Karpas-422 (cell line): ENCODE measurements around the gene BMPR2. TPM values are rescaled to one million over a fixed set of nuclear protein-coding genes. Genes with fewer than 3 reads are reported as not detected.
"Not testable (repeated sequence)": the region's sequence is repeated elsewhere in the genome, so short reads cannot be mapped to it uniquely, and the experiment has no call there.

Source experiments
- DNase-seq: peaks from one replicate; pipeline ENCODE4 v3.0.0-alpha.2; 2015
- H2AFZ ChIP-seq: fragments of 200-600 bp; sonication (generic); 2 replicates; pipeline ENCODE4 v1.6.1; 2014; ENCODE audit warnings: antibody characterized with exemption, low read length, mixed read lengths
- H3K27ac ChIP-seq: fragments of 200-600 bp; sonication (generic); 2 replicates; pipeline ENCODE4 v1.5.1; 2014; ENCODE audit warnings: mild to moderate bottlenecking, low read length, moderate library complexity
- H3K27me3 ChIP-seq: fragments of 200-600 bp; sonication (generic); 2 replicates; pipeline ENCODE4 v1.6.1; 2014; ENCODE audit warnings: low read length, mixed read lengths
- H3K36me3 ChIP-seq: fragments of 200-600 bp; sonication (generic); 2 replicates; pipeline ENCODE4 v1.6.1; 2014; ENCODE audit warnings: low read length, mixed read lengths; ENCODE audit not compliant: insufficient read depth
- H3K4me1 ChIP-seq: fragments of 200-600 bp; sonication (generic); 2 replicates; pipeline ENCODE4 v1.6.1; 2014; ENCODE audit warnings: mild to moderate bottlenecking, low read length, mixed read lengths
- H3K4me2 ChIP-seq: fragments of 200-600 bp; sonication (generic); 2 replicates; pipeline ENCODE4 v1.6.1; 2014; ENCODE audit warnings: low read length, low read depth, mild to moderate bottlenecking; ENCODE audit not compliant: poor library complexity, severe bottlenecking
- H3K4me3 ChIP-seq: fragments of 200-600 bp; sonication (generic); 2 replicates; pipeline ENCODE4 v1.5.1; 2014; ENCODE audit warnings: mild to moderate bottlenecking, antibody characterized with exemption, low read length, mixed read lengths
- H3K79me2 ChIP-seq: fragments of 200-600 bp; sonication (generic); 2 replicates; pipeline ENCODE4 v1.6.1; 2014; ENCODE audit warnings: mild to moderate bottlenecking, low read length, mixed read lengths
- H3K9ac ChIP-seq: fragments of 200-600 bp; sonication (generic); 2 replicates; pipeline ENCODE4 v1.6.0; 2014; ENCODE audit warnings: low read length
- H3K9me2 ChIP-seq: fragments of 200-600 bp; sonication (generic), shearing (Covaris generic); replicated peaks from 2 replicates; pipeline ENCODE4 v1.6.0; 2014; ENCODE audit warnings: mild to moderate bottlenecking, low read length, moderate library complexity; ENCODE audit not compliant: insufficient read depth
- H3K9me3 ChIP-seq: fragments of 300-700, 200-600 bp; sonication (generic); 2 replicates; pipeline ENCODE4 v1.6.1; 2014; ENCODE audit warnings: low read length, mixed read lengths
- H4K20me1 ChIP-seq: fragments of 200-600 bp; sonication (generic); 2 replicates; pipeline ENCODE4 v1.6.1; 2014; ENCODE audit warnings: mild to moderate bottlenecking, antibody characterized with exemption, low read length, low read depth; ENCODE audit not compliant: insufficient read depth
- total RNA-seq: library from RNA; depleted of rRNA; stranded (reverse); fragments of >200 nt; shearing (Covaris generic); gene quantifications from 2 replicates; pipeline ENCODE4 v1.2.3, GENCODE V29; 2014; ENCODE audit warnings: low replicate concordance

The BMPR2 gene
- total RNA-seq, 1 experiment from 2014 or later: 4.0 TPM

GRCh38 chr2:202521470-202521869 lies 145.3 kb downstream of the BMPR2 start:
- Histone ChIP-seq H3K36me3 (no peaks in the 10 kb centered on the region), H3K27me3 (no peaks in the 10 kb centered on the region), H3K79me2 (no peaks in the 10 kb centered on the region), H3K27ac (no peak overlapping the region), H3K4me2 (no peak overlapping the region), H4K20me1 (no peaks in the 10 kb centered on the region), H3K4me3 (no peak overlapping the region), H3K9me3 (no peaks in the 10 kb centered on the region), H3K4me1 (no peaks in the 10 kb centered on the region), H3K9ac (no peak overlapping the region), H3K9me2 (no peaks in the 10 kb centered on the region), H2AFZ (no peak overlapping the region)
- DNase-seq: no peak

GRCh38 chr2:202529389-202529788 lies 153.3 kb downstream of the BMPR2 start:
- Histone ChIP-seq H4K20me1 (no peaks in the 10 kb centered on the region), H3K9me2 (no peaks in the 10 kb centered on the region)

GRCh38 chr2:202530038-202530437 lies 153.9 kb downstream of the BMPR2 start:
- no peaks in the 10 kb centered on the region for H3K79me2 ChIP-seq
- no peak overlapping the region for H3K4me3 ChIP-seq
- H3K9me3 ChIP-seq: no peaks in the 10 kb centered on the region
- no peaks in the 10 kb centered on the region for H4K20me1 ChIP-seq
- H3K4me1 ChIP-seq: no peaks in the 10 kb centered on the region
- H3K9ac ChIP-seq: no peak overlapping the region
- H3K27me3 ChIP-seq: no peaks in the 10 kb centered on the region
- H2AFZ ChIP-seq: no peak overlapping the region
- no peak overlapping the region for H3K27ac ChIP-seq
- no peaks in the 10 kb centered on the region for H3K9me2 ChIP-seq
- H3K36me3 ChIP-seq: no peaks in the 10 kb centered on the region
- DNase-seq: no peak
- H3K4me2 ChIP-seq: no peak overlapping the region

More at GRCh38 chr2:202529389-202529788, 153.3 kb downstream of the BMPR2 start:
- Histone ChIP-seq H3K27me3 (no peaks in the 10 kb centered on the region), H3K9me3 (no peaks in the 10 kb centered on the region), H3K4me1 (no peaks in the 10 kb centered on the region), H3K9ac (no peak overlapping the region), H3K27ac (no peak overlapping the region), H3K36me3 (no peaks in the 10 kb centered on the region), H2AFZ (no peak overlapping the region), H3K79me2 (no peaks in the 10 kb centered on the region), H3K4me2 (no peak overlapping the region), H3K4me3 (no peak overlapping the region)
- DNase-seq: no peak

GRCh38 chr2:202535290-202535689 lies 159.2 kb downstream of the BMPR2 start:
- not testable (repeated sequence) for H3K9ac ChIP-seq, H3K36me3 ChIP-seq, H2AFZ ChIP-seq, H3K9me2 ChIP-seq, H3K27ac ChIP-seq, H3K4me1 ChIP-seq, DNase-seq, H4K20me1 ChIP-seq, H3K4me3 ChIP-seq, H3K79me2 ChIP-seq, H3K27me3 ChIP-seq, H3K4me2 ChIP-seq, H3K9me3 ChIP-seq

DNA sequence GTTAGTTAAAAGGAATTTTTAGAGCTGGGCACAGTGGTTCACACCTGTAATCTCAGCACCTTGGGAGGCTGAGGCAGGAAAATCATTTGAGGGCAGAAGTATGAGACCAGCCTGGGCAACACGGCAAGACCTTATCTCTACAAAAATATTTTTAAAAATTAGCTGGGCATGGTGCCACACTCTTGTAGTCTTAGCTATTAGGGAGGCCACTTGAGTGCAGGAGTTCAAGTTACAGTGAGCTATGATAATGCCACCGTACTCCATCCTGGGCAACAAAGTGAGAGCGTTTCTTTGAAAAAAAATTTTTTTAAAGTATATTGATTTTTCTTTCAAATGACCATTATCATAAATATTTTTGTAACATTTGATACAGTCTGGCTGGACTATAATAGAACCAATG lies 165.0 kb downstream of the BMPR2 start:
- H2AFZ ChIP-seq: no peak overlapping the region
- no peaks in the 10 kb centered on the region for H3K79me2 ChIP-seq
- no peak for DNase-seq
- H3K9ac ChIP-seq: no peak overlapping the region
- no peak overlapping the region for H3K27ac ChIP-seq
- no peaks in the 10 kb centered on the region for H3K9me2 ChIP-seq
- H3K4me2 ChIP-seq: no peak overlapping the region
- no peaks in the 10 kb centered on the region for H4K20me1 ChIP-seq
- H3K4me1 ChIP-seq: peaks cover 4% of the 10 kb centered on the region; the same call in 1 of the 2 replicates
- H3K4me3 ChIP-seq: no peak overlapping the region
- H3K27me3 ChIP-seq: no peaks in the 10 kb centered on the region
- no peaks in the 10 kb centered on the region for H3K36me3 ChIP-seq
- H3K9me3 ChIP-seq: no peaks in the 10 kb centered on the region

DNA sequence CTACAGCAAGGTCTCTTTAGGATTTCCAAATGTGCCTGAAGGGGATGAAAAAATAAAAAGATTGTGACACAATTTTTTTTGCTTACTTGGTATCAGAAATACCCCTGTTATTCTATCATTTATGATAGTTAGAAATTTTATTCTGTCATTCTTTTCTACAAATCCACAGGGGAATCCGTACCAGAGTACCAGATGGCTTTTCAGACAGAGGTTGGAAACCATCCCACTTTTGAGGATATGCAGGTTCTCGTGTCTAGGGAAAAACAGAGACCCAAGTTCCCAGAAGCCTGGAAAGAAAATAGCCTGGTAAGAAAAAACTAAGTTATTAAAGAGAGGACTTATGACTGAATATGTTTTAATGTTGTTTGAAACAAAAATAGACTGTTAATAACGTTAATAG lies 166.0 kb downstream of the BMPR2 start:
- Histone ChIP-seq H3K4me1 (peaks cover 4% of the 10 kb centered on the region; the same call in 1 of the 2 replicates), H3K27ac (no peak overlapping the region), H3K27me3 (no peaks in the 10 kb centered on the region), H3K9me2 (no peaks in the 10 kb centered on the region), H3K4me2 (no peak overlapping the region), H3K4me3 (no peak overlapping the region), H3K9me3 (no peaks in the 10 kb centered on the region), H3K9ac (no peak overlapping the region), H2AFZ (no peak overlapping the region), H4K20me1 (no peaks in the 10 kb centered on the region), H3K79me2 (no peaks in the 10 kb centered on the region), H3K36me3 (no peaks in the 10 kb centered on the region)
- no peak for DNase-seq

DNA sequence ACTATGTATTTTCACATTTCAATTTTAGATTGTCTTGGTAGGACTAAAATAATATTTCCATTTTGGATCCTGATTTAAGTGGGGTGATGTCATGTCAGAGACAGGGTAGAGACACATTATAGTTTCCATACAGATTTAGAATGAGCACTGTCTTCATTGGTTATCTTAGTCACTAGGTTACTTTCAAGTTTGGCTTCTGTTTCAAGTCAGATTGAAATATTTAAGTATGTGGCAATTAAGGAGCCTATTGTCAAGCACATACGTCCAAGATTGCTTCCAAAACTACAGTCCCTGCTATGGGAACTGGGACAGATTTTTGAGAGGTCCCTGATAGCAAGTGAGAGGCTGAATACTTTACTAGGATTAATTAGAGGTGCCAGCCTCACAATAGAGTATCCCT lies 169.4 kb downstream of the BMPR2 start:
- H3K4me3 ChIP-seq: no peak overlapping the region
- DNase-seq: no peak
- no peaks in the 10 kb centered on the region for H3K9me2 ChIP-seq
- no peak overlapping the region for H3K27ac ChIP-seq
- no peaks in the 10 kb centered on the region for H3K36me3 ChIP-seq
- no peaks in the 10 kb centered on the region for H3K79me2 ChIP-seq
- H3K27me3 ChIP-seq: no peaks in the 10 kb centered on the region
- no peaks in the 10 kb centered on the region for H3K9me3 ChIP-seq
- no peak overlapping the region for H3K4me2 ChIP-seq
- H3K4me1 ChIP-seq: no peaks in the 10 kb centered on the region
- H2AFZ ChIP-seq: no peak overlapping the region
- no peaks in the 10 kb centered on the region for H4K20me1 ChIP-seq
- H3K9ac ChIP-seq: no peak overlapping the region

DNA sequence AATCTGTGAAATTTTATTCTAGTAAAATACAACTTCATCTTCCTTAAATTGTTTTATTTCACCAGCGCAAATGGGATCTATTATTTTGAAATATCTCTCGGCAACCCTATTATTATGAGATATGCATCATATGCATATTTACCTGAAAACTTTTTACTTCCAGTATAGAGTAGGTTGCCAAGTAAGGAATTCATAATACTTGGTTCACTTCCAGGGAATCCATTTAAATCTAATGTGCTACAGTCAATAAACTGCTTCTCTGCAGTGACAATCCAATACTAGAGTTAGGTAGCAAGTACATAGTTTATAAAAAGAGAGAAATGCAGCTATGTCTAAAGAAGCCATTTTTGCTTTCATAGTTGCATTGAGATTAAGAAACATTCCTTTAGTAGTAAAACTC lies 169.8 kb downstream of the BMPR2 start:
- Histone ChIP-seq H2AFZ (no peak overlapping the region), H4K20me1 (no peaks in the 10 kb centered on the region), H3K79me2 (no peaks in the 10 kb centered on the region), H3K4me2 (no peak overlapping the region), H3K4me1 (no peaks in the 10 kb centered on the region), H3K9me2 (no peaks in the 10 kb centered on the region), H3K27me3 (no peaks in the 10 kb centered on the region), H3K27ac (no peak overlapping the region), H3K36me3 (no peaks in the 10 kb centered on the region), H3K9me3 (no peaks in the 10 kb centered on the region), H3K4me3 (no peak overlapping the region), H3K9ac (no peak overlapping the region)
- no peak for DNase-seq
